HL-60 (cell line): Measurements from ENCODE around the gene NXNL2.

Source experiments
- DNase-seq, 2 experiments: peaks; one replicate each; pipeline ENCODE4 v3.0.0-alpha.2; 2010 to 2020; ENCODE audit warnings: low read depth in 1 of 2, low spot score in 1 of 2
- H3K27ac ChIP-seq: fragments of 250-450 bp; sonication (Bioruptor Pico); replicated peaks from 2 replicates; pipeline ENCODE4 v1.5.1; 2020; ENCODE audit warnings: mild to moderate bottlenecking, moderate library complexity
- H3K27me3 ChIP-seq: fragments of 250-450 bp; sonication (Bioruptor Pico); 2 replicates; pipeline ENCODE4 v1.5.1; 2021; ENCODE audit warnings: mild to moderate bottlenecking, moderate library complexity; ENCODE audit not compliant: insufficient read depth, poor library complexity, severe bottlenecking
- H3K4me3 ChIP-seq: replicated peaks from 2 replicates; pipeline ENCODE4 v1.5.1; 2011; ENCODE audit warnings: mild to moderate bottlenecking, control low read depth, low read length; ENCODE audit not compliant: insufficient read depth
- CTCF ChIP-seq: IDR thresholded peaks from one replicate; pipeline ENCODE4 v1.5.1; 2011; ENCODE audit warnings: low read length, control low read depth, inconsistent platforms; ENCODE audit not compliant: insufficient read depth
- GABPA ChIP-seq: IDR thresholded peaks from 2 replicates; pipeline ENCODE4 v1.6.1; 2012; ENCODE audit warnings: low read depth
- POLR2AphosphoS5 ChIP-seq: IDR thresholded peaks from 2 replicates; pipeline ENCODE4 v1.6.1; 2012; ENCODE audit warnings: low read depth
- SPI1 ChIP-seq: IDR thresholded peaks from 2 replicates; pipeline ENCODE4 v1.6.1; 2012; ENCODE audit warnings: low read depth, mild to moderate bottlenecking, borderline replicate concordance
- TF ChIP-seq, protein P1 (sequence below): IDR thresholded peaks from 2 replicates; pipeline ENCODE4 v1.6.1; 2012; ENCODE audit warnings: low read depth; ENCODE audit not compliant: insufficient replicate concordance

NXNL2 gene

GRCh38 chr9:88528080-88528790, 6.7 kb upstream of the NXNL2 start:
- H3K27me3 ChIP-seq = no peaks in the 10 kb centered on the region
- no peak overlapping the region for H3K4me3 ChIP-seq
- no peak for DNase-seq
- H3K27ac ChIP-seq = no peak overlapping the region
- TF ChIP-seq GABPA = no peak
- TF ChIP-seq CTCF = no peak
- TF ChIP-seq SPI1 = no peak
- TF ChIP-seq, protein P1, sequence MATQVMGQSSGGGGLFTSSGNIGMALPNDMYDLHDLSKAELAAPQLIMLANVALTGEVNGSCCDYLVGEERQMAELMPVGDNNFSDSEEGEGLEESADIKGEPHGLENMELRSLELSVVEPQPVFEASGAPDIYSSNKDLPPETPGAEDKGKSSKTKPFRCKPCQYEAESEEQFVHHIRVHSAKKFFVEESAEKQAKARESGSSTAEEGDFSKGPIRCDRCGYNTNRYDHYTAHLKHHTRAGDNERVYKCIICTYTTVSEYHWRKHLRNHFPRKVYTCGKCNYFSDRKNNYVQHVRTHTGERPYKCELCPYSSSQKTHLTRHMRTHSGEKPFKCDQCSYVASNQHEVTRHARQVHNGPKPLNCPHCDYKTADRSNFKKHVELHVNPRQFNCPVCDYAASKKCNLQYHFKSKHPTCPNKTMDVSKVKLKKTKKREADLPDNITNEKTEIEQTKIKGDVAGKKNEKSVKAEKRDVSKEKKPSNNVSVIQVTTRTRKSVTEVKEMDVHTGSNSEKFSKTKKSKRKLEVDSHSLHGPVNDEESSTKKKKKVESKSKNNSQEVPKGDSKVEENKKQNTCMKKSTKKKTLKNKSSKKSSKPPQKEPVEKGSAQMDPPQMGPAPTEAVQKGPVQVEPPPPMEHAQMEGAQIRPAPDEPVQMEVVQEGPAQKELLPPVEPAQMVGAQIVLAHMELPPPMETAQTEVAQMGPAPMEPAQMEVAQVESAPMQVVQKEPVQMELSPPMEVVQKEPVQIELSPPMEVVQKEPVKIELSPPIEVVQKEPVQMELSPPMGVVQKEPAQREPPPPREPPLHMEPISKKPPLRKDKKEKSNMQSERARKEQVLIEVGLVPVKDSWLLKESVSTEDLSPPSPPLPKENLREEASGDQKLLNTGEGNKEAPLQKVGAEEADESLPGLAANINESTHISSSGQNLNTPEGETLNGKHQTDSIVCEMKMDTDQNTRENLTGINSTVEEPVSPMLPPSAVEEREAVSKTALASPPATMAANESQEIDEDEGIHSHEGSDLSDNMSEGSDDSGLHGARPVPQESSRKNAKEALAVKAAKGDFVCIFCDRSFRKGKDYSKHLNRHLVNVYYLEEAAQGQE = no peak
- no peak for TF ChIP-seq POLR2AphosphoS5

DNA sequence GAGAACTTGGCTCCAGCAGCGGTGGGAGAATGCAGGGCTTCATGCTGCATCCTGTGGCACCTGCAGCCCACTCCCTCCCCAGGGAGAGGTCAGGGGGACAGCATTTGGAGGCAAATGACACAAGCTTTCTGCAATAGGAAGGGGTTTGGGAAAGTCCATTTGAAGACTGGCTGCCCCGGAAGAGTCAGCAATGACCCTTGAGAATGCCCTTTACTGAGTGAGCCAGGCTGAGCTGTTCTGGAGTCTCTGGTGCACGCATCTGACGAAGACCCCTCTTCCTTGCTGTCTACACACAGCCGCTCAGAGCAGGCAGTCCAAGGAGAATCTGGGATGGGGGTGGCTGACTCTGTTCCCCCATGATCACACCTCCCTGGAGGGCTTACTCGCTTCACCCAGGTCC, 5.5 kb upstream of the NXNL2 start:
- DNase-seq = no peak
- Histone ChIP-seq H3K27ac (no peak overlapping the region), H3K4me3 (no peak overlapping the region), H3K27me3 (no peaks in the 10 kb centered on the region)
- TF ChIP-seq SPI1 (no peak), CTCF (no peak), GABPA (no peak)

DNA sequence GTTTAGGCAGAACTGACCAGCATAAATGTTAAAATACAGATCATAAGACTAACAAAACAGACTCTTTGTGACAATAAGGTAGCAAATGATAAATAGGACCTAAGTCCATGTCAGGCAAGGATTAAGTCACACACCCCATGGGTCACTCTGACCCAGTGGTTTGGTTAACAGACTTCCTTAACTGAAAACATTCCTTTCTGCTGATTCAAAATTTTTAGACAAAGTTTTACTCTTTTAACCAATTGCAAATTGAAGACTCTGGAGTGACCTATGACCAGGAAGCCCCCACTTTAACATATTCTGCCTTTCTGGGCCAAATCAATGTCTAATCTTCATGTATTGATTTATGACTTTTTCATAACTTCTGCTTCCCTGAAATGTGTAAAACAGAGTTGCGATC, 4.9 kb upstream of the NXNL2 start:
- no peak for DNase-seq
- H3K4me3 ChIP-seq = no peak overlapping the region
- no peak overlapping the region for H3K27ac ChIP-seq
- peaks cover under 1% of the 10 kb centered on the region for H3K27me3 ChIP-seq
- no peak for TF ChIP-seq CTCF
- no peak for TF ChIP-seq GABPA
- no peak for TF ChIP-seq SPI1
- TF ChIP-seq, protein P1 = no peak
- no peak for TF ChIP-seq POLR2AphosphoS5
